DMS53 (cell line): Measurements from ENCODE around the gene OR13A1.
A peak's percentile ranks its signal among the peaks of the same experiment; 100 is the strongest.
"Not testable (repeated sequence)": the region's sequence is repeated elsewhere in the genome, so short reads cannot be mapped to it uniquely, and the experiment has no call there.

Source experiments
- DNase-seq: peaks from one replicate; lab custom pipeline; 2025; lab: John Stamatoyannopoulos, UW

Gene OR13A1

DNA sequence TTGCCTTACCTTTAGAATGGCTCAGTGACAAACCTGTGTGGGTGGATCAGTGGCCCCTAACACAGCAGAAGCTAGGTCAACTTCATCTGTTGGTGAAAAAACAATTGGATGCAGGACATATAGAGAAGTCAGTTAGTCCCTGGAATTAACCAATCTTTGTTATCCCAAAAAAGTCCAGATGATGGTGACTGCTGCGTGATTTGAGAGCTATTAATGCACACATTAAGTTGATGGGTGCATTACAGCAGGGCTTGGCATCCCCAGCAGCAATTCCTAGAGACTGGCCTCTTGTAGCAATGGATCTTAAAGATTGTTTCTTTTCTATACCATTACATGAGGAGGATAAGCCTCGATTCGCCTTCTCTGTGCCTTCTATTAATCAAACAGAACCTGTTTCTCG, 33.3 kb downstream of the OR13A1 start:
- DNase-seq, result peak; percentile 25

GRCh38 chr10:45280113-45280760, 35.2 kb downstream of the OR13A1 start:
- DNase-seq, result no peak

DNA sequence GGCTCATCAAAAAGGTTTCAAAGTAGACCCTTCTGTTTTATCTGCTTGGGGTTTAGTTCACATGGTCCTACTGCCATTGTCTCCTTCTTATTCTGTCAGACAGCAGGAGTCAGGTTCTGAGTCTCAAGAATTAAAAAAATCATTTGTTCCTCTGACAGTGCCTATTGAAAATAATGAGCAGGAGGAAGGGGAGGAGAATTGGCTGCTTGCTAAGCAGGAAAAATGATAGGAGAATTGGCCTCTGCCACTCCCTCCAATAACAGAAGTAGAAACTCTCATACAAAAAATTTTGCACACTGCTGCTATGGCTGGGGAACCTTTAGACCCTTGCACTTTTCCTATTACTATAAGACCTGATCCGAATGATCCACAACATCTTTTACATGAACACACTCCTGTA, 35.7 kb downstream of the OR13A1 start:
- no peak for DNase-seq

DNA sequence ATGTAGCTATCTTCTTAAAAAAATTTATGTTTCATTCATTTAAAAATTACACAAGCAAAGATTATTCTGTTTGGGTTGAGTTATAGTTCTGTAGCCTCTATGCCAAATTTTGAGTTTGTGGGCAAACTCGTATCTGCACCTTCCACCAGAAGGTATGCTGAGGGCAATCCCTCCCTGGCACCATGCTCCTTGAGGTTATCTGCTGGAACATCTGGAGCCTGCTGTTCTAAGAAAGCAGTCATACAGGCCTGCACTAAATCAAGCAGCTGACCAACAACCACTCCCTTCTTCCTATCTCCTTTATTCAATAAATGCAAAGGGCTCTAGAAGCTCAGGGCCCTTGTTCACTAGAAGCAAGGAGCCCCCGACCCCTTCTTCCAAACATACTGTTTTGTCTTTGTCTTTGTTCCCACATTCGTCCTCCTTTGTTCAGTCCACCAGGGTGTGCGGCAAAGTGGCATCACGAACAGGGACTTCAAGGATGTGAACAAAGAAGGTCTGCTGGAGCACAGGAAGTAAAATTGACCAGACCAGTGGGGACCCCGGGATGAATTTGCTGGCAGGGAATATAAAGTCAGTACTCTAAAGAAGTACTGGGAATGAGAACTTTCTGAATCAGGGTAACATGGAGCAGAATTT, 36.4 kb downstream of the OR13A1 start:
- DNase-seq, result no peak

- not testable (repeated sequence) for DNase-seq
Observed at GRCh38 chr10:45276146-45276545, 39.3 kb downstream of the OR13A1 start.

DNA sequence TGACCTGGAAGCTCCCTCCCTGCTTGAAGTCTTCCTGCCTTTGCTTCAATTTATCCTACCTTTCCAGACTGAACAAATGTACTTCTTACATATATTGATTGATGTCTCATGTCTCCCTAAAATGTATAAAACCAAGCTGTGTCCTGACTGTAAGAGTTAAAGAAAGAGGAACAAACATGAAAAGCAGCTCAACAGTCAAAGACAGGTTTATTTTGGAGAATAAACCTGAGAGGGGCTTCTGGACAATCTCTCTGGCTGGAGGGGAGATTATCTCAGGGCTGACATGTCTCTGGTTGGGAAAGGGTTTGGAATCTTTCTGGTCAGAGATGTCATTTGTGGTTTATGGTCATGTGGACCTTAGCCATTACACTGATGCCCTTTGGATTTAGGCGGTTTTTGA, 41.0 kb downstream of the OR13A1 start:
- no peak for DNase-seq

DNA sequence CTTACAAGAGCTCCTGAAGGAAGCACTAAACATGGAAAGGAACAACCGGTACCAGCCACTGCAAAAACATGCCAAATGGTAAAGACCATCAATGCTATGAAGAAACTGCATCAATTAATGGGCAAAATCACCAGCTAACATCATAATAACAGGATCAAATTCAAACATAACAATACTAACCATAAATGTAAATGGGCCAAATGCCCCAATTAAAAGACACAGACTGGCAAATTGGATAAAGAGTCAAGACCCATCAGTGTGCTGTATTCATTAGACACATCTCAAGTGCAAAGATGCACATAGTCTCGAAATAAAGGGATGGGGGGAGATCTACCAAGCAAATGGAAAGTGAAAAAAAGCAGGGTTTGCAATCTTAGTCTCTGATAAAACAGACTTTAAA, 47.6 kb downstream of the OR13A1 start:
- DNase-seq, result peak; percentile 12

GRCh38 chr10:45265996-45266395, 49.4 kb downstream of the OR13A1 start:
- DNase-seq, result peak; percentile 26

DNA sequence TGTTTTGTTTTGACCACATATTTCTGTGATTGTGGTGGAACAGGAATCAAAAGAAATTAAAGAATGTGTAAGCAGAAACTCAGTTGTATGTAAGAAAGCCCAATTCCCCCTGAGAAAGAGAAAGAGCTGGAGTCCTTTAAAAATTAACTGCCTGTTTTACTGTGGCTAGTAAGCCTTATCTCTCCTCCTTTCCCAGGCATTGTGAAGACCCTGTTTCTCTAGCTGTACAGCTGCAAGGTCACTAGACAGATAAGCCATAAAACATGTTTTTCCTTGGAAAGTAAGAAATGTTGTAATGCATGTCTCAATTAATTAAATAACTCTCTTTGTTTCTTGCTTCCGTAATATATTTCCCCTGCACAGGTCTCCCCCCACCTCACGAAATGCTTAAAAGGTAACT, 53.5 kb downstream of the OR13A1 start:
- DNase-seq, result no peak

DNA sequence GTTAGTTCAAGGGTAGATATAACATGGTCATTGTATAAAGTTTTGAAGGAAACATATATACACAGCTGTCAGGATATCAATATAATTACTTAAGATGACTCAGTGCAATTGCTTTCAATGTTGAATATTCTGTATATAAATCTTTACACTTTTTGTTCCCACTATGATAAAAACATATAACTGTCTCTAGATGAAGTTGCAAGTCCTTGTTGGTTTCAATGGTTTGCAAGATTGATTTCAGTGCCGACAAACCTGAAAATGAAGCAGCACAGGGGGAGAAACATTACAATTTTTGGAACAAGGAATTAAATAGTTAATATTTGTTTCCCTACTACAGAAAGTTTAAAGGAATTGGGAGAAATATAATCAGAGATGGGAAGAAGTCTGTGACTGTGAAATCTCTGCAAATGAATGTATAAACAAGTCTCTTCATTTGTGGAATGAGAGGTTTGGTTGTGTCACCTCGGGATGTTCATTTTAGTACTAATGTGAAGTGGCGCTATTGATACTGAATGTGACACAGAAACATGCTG, 54.1 kb downstream of the OR13A1 start:
- DNase-seq, result no peak

- DNase-seq, result not testable (repeated sequence)
Observed at GRCh38 chr10:45260635-45261034, 54.8 kb downstream of the OR13A1 start.

DNA sequence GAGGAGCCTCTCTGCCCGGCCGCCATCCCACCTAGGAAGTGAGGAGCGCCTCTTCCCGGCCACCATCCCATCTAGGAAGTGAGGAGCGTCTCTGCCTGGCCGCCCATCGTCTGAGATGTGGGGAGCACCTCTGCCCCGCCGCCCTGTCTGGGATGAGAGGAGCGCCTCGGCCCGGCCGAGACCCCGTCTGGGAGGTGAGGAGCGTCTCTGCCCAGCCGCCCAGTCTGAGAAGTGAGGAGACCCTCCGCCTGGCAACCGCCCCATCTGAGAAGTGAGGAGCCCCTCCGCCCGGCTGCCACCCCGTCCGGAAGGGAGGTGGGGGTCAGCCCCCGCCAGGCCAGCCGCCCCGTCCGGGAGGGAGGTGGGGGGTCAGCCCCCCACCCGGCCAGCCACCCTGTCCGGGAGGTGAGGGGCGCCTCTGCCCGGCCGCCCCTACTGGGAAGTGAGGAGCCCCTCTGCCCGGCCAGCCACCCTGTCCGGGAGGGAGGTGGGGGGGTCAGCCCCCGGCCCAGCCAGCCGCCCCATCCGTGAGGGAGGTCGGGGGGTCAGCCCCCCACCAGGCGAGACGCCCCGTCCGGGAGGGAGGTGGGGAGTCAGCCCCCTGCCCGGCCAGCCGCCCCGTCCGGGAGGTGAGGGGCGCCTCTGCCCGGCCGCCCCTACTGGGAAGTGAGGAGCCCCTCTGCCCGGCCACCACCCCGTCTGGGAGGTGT, 55.5 kb downstream of the OR13A1 start:
- not testable (repeated sequence) for DNase-seq

DNA sequence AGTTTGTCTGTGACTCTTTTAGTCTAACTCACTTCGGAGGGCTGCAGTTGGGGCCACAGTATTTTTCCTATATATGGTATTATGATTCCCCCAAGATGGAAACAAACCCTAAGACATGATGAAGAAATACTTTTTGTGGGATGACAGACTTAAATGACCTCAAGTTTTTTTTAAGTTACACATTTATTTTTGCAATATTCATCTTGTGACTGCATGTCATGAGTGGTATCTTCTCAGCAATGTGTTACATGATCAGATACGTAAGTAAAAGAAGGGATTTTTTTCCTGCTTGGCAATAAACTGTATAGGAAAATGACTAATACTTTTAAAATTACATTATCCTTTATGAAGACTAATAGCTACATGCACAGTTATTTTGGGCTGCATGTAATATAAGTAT, 57.8 kb downstream of the OR13A1 start:
- no peak for DNase-seq

DNA sequence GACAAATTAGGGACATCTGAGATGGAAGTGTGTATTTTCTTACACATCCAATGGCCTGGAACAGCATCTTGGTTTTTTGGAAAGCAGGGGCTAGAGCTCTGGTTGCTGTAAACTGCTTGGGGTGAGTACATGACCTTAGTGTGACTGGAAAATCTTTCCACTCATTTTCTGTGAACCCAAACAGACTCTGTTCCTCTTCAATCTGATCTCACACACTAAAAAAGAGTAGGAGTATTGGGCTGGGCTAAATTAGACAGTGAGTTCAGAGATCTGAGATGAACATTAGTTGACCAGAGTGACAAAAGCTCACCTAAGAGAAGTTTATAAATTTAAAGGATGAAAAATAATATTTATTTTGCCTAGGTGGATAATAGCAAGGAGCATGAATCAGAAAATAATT, 59.2 kb downstream of the OR13A1 start:
- DNase-seq, result no peak

DNA sequence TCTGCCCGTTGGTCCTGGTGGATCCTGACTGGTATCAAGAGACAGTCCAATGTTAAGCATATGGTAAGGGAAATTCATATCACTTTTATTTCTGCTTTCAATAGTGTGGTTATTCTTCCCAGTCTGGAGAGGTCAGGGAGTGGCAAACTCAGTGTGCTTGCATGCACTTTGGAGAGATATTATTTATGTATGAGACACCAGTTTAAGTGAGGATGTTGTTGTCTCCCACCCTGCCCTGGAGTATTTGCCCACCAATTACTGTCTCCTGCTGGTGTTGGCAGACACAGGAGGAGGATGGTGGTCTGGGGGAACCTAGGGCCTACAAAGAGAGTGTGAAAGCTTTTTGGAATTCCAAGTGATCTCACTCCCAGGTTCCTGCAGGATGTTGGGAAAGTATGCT, 59.7 kb downstream of the OR13A1 start:
- DNase-seq, result no peak

DNA sequence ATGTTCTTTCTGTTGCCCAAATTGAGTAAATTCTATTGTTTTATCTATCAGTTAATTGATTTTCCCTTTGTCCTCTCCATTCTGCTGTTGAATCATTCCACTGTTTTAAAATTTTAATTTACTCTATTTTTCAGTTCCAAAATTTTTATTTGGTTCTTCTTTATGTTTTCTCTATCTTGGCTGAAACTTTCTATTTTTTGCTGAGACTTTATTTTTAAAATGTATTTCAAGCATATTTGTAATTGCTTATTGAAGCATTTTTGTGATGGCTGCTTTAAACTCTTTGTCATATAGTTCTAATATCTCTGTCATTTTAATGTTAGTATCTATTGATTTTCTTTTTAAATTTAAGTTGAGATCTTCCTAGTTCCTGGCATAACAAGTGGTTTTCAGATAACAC, 60.5 kb downstream of the OR13A1 start:
- no peak for DNase-seq

DNA sequence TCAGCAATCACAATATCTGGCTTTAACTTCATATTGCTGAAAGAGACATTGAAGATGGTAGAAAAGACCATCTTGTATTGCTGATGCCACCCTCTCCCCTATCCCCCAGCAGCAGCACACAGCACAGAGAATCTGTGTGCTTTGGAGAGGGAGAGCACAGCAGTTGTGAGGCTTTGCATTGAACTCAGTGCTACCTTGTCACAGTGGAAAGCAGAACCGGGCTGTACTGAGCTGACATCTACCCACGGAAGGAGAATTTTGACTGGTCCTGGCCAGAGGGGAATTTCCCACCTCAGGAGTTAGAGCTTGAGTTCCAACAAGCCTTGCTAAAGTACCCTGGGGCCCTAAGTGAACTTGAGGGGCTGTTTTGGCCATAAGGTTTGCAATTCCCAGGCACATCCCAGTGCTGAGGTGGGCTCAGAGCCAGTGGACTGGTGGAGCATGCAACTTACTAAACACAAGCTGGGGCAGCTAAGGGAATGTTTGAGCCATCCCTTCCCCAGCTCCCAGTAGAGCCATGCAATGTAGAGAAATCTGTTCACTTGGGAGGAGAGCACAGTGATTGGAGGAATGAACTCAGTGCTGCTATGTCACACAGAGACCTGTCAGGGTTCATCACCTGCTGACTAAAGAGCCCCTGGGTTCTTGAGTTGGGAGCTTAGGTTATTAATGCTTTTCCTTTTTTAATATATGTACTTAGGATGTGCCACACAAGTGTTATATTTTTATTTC, 62.1 kb downstream of the OR13A1 start:
- DNase-seq, result no peak
